Right cardiac atrium (tissue), 5 donors: ENCODE results near the gene LMTK3. TPM values are rescaled to one million over a fixed set of nuclear protein-coding genes. Genes with fewer than 3 reads are reported as not detected.
A peak's percentile ranks its signal among the peaks of the same experiment; 100 is the strongest.
"Not testable (repeated sequence)": the region's sequence is repeated elsewhere in the genome, so short reads cannot be mapped to it uniquely, and the experiment has no call there.

Experiments
- ATAC-seq, 2 donors: fragments of 200-7000 bp; cut with Tn5 transposase; one replicate each; pipeline versions ENCODE4 v1.8.0 to v1.9.1; 2020; ENCODE audit warnings: moderate library complexity in 2 of 2, mild to moderate bottlenecking in 1 of 2
- DNase-seq, 3 donors: peaks; one replicate each; pipeline ENCODE4 v3.0.0-alpha.2; 2020
- H3K27ac ChIP-seq: one replicate; pipeline ENCODE4 v1.5.1; 2013; ENCODE audit warnings: mild to moderate bottlenecking, low read length, control low read depth, moderate library complexity
- H3K27me3 ChIP-seq: one replicate; pipeline ENCODE4 v1.6.1; 2013; ENCODE audit not compliant: control insufficient read depth, insufficient read depth
- H3K4me1 ChIP-seq: one replicate; pipeline ENCODE4 v1.6.1; 2013; ENCODE audit warnings: low read length; ENCODE audit not compliant: control insufficient read depth, insufficient read depth
- H3K4me3 ChIP-seq: one replicate; pipeline ENCODE4 v1.5.1; 2013; ENCODE audit warnings: low read length, control low read depth
- H3K9me3 ChIP-seq: one replicate; pipeline ENCODE4 v1.6.1; 2013; ENCODE audit warnings: low read length; ENCODE audit not compliant: control insufficient read depth
- WGBS: extraction: QIAGEN DNeasy Blood & Tissue Kit; methylation state at CpG from one replicate; pipeline ENCODE4 v1.1.7; 2013; 5-methylcytosine and 5-hydroxymethylcytosine counted together
- intact Hi-C, 4 donors: fragments of 100-400 bp; cut with DNase I; formaldehyde crosslinking; loops; one replicate each; pipeline versions ENCODE4 v1.11.0 to v1.14.0; 2022 to 2023
- polyA plus RNA-seq: library from polyadenylated mRNA; stranded (reverse); fragments of 200-250 nt; gene quantifications from one replicate; pipeline ENCODE4 v1.2.3, GENCODE V29; 2013
- total RNA-seq, 4 donors: library from RNA; stranded (reverse); fragmentation: NEBNext Ultra II Directional; extraction: Animal tissue kit (Norgen Biotek cat#: 25700); gene quantifications; one replicate each; pipeline ENCODE4 v1.2.1, GENCODE V29; 2021
- donor health status: healthy with polysubstance abuse.
- donor health status: DM: no; HTN: yes; CAD: no.
- donor health status: DM: no; HTN: no; CAD: no.
- donor health status: DM: no; HTN: yes; CAD: no; lungs with severe emphysema.
- donor health status: DM: yes; HTN: yes; CAD: no.

The LMTK3 gene
- total and polyA plus RNA-seq, 5 donors = 2.9 to 7.2 (median 4.3) TPM

DNA sequence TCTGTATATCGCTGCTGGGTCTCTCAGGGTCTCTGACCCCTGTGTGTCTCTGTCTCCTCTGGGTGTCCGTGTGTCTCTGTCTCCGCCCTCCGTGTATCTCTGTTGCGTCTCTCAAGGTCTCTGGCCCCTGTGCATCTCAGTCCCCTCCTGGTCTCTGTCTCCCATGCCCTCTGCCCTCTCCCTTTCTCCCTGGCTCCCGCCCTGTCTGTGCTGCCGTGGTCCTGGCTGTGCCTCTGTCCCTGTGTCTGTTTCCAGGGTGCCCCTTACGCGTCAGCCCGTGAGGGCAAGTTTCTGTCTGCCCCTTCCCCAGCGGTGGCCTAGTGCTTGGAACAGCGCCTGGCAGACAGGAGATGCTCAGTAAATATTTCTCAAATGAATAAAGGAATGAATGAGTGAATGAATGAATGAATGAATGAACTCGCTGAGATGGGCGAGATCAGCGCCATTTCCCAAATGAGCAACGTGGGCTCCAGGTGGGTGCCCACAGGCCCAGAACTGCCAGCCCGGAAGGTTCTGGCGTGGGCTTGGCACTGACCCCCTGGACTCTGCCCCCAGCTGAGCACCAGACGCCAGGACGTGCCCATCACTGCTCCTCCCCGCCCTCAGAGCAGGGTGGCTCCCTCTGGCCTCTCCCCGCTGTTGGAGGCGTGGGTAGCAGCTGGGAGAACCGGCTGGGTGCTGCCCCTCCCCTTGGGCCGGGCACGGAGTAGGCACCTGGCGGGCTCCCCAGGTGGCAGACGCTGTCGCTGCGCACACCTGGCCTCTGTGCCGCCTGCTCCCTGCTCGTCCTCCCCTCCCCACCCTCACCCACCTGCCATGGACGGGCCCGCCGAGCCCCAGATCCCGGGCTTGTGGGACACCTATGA lies 40.0 kb upstream of the LMTK3 start, which contains the start of gene SULT2B1:
Gene SULT2B1, plus strand, starts transcription at position 736 of the 866 bp plus-strand sequence. Its CDS starts 81 bp downstream, at position 817.
- DNase-seq = no peak
- H3K27me3 ChIP-seq = no peaks in the 10 kb centered on the region

DNA sequence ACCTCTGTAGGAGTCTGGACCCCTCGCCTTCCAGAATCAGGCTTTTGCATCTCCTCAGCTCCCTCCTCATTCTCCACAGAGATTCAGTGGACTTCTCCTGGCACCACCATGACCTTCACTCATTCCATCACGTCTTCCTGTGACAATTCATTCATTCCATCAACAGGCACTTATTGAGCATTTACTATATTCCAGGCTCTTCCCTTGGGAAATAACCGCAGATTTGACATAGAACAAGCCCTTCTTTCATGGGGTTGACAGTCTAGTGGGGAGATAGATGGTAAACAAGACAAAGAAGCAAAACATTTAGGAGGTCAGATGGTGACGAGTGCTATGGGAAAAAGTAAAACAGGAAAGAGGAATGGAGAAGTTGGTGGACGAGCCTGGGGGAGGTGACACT lies 37.7 kb upstream of the LMTK3 start:
- no peak for DNase-seq
- Histone ChIP-seq H3K9me3 (no peaks in the 10 kb centered on the region), H3K27me3 (no peaks in the 10 kb centered on the region), H3K4me1 (no peaks in the 10 kb centered on the region), H3K27ac (no peak overlapping the region), H3K4me3 (no peak overlapping the region)
- no peak for ATAC-seq
- intact Hi-C loops = no loop called here
- 64% methylated on average over 5 of the region's 5 CpGs for WGBS

More for the DNA sequence above, 40.0 kb upstream of the LMTK3 start, which contains the start of gene SULT2B1:
- peak; percentile 27 to 34 for ATAC-seq
- no peak within 1 kb of the TSS for H3K4me3 ChIP-seq
- no peaks in the 10 kb centered on the region for H3K9me3 ChIP-seq
- intact Hi-C loops = no loop called here
- no peak within 1 kb of the TSS for H3K27ac ChIP-seq
- 70% methylated on average over 36 of the region's 36 CpGs for WGBS
- no peaks in the 10 kb centered on the region for H3K4me1 ChIP-seq

GRCh38 chr19:48548253-48548911 lies 36.7 kb upstream of the LMTK3 start:
- H3K9me3 ChIP-seq = no peaks in the 10 kb centered on the region
- intact Hi-C loops = no loop called here
- H3K4me1 ChIP-seq = no peaks in the 10 kb centered on the region
- no peak overlapping the region for H3K27ac ChIP-seq
- ATAC-seq = no peak
- no peaks in the 10 kb centered on the region for H3K27me3 ChIP-seq
- no peak for DNase-seq
- 93% methylated on average over 1 of the region's 1 CpG for WGBS
- no peak overlapping the region for H3K4me3 ChIP-seq

DNA sequence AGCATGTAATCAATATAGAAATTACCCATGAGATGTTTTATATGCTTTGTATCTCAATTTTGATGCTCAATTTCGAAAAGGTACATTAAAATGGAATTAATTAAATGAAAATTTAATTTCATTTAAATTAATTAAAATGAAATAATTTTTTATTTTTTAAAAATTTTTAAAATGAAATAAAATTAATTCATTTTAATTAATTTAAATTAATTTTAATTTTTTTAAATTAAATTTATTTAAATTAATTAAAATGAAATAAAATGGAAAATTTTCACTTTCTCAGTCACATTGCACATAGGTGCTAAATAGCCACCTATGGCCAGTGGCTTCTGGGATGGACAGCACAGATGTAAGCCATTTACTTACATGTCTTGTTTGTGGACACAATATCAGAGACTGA lies 36.1 kb upstream of the LMTK3 start:
- ATAC-seq = no peak
- Histone ChIP-seq H3K4me1 (no peaks in the 10 kb centered on the region), H3K27ac (no peak overlapping the region), H3K4me3 (no peak overlapping the region), H3K9me3 (no peaks in the 10 kb centered on the region), H3K27me3 (no peaks in the 10 kb centered on the region)
- no peak for DNase-seq
- 77% methylated on average over 1 of the region's 1 CpG for WGBS
- intact Hi-C loops = no loop called here

DNA sequence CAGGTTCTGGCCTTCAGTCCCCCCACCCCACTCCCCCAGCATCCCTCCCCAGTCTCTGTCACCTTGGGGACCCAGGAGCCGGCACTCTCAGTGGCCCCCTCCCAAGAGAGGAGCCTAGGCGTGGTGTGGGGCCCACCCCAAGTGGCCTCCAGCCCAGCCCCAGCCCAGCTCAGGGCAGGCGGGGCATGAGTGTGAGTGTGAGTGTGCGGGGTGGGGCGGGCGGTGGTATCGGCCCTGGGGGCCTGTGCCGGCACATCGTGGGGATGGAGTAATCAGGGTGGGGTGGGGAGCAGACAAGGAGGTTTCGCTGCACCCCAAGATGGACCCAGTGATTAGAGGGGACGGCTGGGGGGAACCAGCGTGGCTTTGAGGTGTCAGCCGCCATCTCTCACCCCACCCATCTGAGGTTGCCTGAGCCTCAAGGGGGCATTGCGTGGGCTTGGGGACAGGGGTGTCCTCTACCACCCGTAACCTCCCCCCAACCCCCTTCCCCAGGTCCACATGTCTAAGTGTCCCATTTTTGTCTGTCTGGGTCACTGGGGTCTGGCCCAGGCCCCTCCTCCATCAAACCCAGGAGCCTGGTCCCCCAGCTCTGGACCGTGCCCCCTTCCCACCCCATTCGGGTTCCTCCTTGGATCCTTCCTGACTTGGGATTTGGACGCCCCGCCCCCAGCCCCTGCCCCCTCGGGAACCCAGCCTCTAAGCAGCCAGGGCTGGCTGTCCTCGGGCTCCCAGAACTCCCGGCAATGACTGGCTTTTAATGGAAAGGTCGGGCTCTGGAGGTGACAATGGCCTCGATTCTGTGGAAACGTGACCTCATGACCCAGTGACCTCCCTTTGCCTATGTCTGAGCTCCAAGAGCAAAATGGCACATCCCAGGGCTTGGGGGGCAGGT lies 33.5 kb upstream of the LMTK3 start:
- Histone ChIP-seq H3K27me3 (no peaks in the 10 kb centered on the region), H3K27ac (no peak overlapping the region), H3K4me3 (no peak overlapping the region), H3K9me3 (no peaks in the 10 kb centered on the region), H3K4me1 (no peaks in the 10 kb centered on the region)
- intact Hi-C loops = no loop called here
- DNase-seq = no peak
- WGBS = 51% methylated on average over 25 of the region's 25 CpGs
- ATAC-seq = peak; percentile 35 to 41

GRCh38 chr19:48543121-48543710 lies 31.6 kb upstream of the LMTK3 start:
- DNase-seq (peak in 1 of 3 donors; percentile 24), ATAC-seq (peak in 1 of 2 donors; percentile 75)
- Histone ChIP-seq H3K4me3 (no peak overlapping the region), H3K27ac (no peak overlapping the region), H3K27me3 (no peaks in the 10 kb centered on the region), H3K4me1 (no peaks in the 10 kb centered on the region), H3K9me3 (no peaks in the 10 kb centered on the region)
- WGBS = 32% methylated on average over 19 of the region's 19 CpGs
- intact Hi-C loops = no loop called here

DNA sequence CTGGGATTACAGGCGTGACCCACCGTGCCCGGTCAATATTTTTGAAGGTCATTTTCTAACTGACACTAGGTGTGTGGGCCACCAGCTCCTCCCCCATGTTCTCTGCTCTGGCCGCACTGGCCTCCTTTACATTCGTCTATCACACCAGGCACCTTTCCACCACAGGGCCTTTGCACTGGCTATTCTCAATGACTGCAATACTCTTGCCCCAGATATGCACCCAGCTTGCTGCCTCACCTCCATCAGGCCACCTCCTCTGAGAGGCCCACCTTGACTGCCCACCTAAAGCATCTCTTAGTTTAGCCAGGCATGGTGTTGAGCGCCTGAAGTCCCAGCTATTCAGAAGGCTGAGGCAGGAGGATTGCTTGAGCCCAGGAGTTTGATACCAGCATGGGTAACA lies 30.2 kb upstream of the LMTK3 start:
- no peaks in the 10 kb centered on the region for H3K4me1 ChIP-seq
- H3K9me3 ChIP-seq = no peaks in the 10 kb centered on the region
- intact Hi-C loops = no loop called here
- H3K27ac ChIP-seq = no peak overlapping the region
- 90% methylated on average over 6 of the region's 6 CpGs for WGBS
- DNase-seq = no peak
- ATAC-seq = no peak
- H3K4me3 ChIP-seq = no peak overlapping the region
- no peaks in the 10 kb centered on the region for H3K27me3 ChIP-seq

- Histone ChIP-seq H3K4me1 (no peaks in the 10 kb centered on the region), H3K9me3 (no peaks in the 10 kb centered on the region), H3K27ac (no peak overlapping the region), H3K4me3 (no peak overlapping the region), H3K27me3 (no peaks in the 10 kb centered on the region)
- 30% methylated on average over 7 of the region's 7 CpGs for WGBS
- no peak for DNase-seq
- ATAC-seq = no peak
- intact Hi-C loops = no loop called here
These were observed 28.5 kb upstream of the LMTK3 start for GRCh38 chr19:48540110-48540509.

DNA sequence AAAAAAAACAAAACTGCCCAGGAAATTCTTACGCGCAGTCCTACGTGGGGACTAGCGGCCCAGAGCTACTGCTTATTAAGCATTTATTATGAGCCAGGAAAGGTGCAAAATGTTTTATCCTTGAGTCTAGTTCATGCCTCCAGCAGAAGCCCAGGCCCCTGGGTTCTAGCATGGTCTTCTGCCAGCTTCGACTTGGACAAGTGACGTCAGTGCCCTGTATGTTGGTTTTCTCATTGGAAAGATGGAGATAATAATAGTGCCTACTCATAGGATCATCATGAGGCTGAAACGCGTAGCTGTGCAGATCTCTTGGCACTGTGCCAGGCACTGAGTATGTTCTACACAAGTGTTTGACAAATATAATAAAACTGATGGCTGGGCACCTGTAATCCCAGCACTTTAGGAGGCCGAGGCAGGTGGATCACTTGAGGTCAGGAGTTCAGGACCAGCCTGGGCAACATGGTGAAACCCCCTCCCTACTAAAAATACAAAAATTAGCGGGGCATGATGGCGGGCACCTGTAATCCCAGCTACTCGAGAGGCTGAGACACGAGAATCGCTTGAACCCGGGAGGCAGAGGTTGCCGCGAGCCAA lies 28.0 kb upstream of the LMTK3 start:
- intact Hi-C loops = no loop called here
- Histone ChIP-seq H3K9me3 (no peaks in the 10 kb centered on the region), H3K27ac (no peak overlapping the region), H3K4me3 (no peak overlapping the region), H3K4me1 (no peaks in the 10 kb centered on the region), H3K27me3 (no peaks in the 10 kb centered on the region)
- ATAC-seq = peak in 1 of 2 donors; percentile 29
- peak in 1 of 3 donors; percentile 36 for DNase-seq
- WGBS = 65% methylated on average over 17 of the region's 17 CpGs

DNA sequence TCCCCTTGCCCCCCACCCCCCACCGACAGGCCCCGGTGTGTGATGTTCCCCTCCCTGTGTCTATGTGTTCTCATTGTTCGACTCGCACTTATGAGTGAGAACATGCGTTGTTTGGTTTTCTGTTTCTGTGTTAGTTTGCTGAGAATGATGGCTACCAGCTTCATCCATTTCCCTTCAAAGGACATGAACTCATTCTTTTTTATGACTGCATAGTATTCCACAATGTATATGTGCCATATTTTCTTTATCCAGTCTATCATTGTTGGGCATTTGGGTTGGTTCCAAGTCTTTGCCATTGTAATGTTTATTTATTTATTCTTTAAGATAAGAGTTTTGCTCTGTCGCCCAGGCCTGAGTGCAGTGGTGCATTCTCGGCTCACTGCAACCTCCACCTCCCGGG lies 26.4 kb upstream of the LMTK3 start:
- H3K9me3 ChIP-seq, intact Hi-C loops, H3K27ac ChIP-seq, DNase-seq, H3K27me3 ChIP-seq, ATAC-seq, H3K4me3 ChIP-seq, H3K4me1 ChIP-seq: not testable (repeated sequence)
- 93% methylated on average over 8 of the region's 8 CpGs for WGBS
